OCI-M2 (cell line): ENCODE data around the gene CFAP61.
"Not testable (repeated sequence)": the region's sequence is repeated elsewhere in the genome, so short reads cannot be mapped to it uniquely, and the experiment has no call there.

Source experiments
- DNase-seq: peaks from one replicate; lab custom pipeline; 2025; ENCODE audit not compliant: unreplicated experiment; lab: John Stamatoyannopoulos, UW

Gene CFAP61

DNA sequence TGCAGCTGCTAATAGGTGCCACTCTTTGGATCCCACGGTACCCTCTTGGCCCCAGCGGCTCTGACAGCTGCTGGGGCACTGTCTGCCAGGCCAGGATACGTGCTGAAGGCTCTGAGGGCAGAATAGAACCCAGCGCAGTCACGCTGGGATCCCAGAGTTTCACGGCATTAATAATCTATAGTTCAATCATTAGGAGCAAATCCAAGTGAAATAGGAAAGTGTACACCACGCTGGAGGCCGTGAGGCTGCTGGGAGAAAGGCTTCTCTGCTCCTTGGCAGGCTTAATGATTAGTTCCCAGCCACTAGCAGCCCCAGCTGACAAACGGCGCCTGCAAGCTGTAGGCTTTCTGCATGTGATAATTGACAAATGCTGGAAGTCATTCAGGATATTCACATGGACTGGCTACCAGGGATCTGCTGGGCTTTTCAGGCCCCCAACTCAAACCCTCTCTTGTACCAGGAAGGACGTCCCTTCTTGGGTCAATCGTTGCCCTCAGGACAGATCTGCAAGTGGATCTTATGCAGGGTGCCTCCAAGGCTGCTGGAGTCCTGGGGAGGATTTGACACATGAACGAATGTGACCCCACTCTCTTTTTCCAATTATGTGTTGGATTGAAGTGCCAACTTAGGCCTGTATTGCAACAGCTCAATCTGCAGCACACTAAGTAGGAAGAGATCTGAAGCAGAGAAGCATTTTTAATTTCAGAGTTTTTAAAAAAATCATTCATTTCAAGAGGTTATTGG is 265.5 kb downstream of the CFAP61 start:
- no peak for DNase-seq

DNA sequence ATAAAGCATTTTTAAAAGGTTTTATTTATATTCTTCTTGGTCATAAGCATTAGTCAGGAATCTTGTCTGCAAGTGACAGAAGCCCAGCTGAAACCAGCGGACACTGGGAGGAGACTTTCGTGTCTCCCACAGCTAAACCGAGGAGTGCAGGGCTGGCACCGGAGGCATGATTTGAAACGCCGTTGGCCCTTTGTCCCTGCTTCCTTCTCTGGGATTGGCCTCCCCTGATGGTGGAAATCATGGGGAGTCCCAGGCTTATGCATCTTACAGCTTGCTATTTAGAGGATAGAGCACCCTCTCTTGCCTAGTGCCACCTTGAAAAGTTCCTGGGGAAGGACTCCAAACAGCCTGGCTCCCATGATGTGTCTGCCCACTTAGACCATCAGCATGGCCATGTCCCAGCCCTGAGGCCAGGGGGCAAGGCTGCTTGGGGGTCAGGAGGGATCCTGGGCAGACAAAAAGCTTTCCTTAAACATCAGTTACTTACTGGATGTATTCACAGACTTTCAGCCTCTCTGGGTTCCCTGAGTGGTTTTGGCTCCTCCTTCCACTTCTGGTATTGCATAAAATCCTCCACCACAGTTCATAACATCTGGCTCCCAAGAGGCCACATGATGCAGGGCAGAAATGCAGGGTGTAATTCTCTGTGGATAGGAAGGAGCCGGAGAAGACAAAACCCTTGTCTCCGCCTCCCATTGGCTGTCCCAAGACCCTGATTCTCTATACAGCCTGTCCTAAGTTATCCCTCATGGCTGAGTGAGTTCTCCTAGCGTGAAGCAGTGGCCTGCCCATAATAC is 266.2 kb downstream of the CFAP61 start:
- DNase-seq: no peak

- no peak for DNase-seq
These were observed 268.8 kb downstream of the CFAP61 start for GRCh38 chr20:20321134-20321533.

DNA sequence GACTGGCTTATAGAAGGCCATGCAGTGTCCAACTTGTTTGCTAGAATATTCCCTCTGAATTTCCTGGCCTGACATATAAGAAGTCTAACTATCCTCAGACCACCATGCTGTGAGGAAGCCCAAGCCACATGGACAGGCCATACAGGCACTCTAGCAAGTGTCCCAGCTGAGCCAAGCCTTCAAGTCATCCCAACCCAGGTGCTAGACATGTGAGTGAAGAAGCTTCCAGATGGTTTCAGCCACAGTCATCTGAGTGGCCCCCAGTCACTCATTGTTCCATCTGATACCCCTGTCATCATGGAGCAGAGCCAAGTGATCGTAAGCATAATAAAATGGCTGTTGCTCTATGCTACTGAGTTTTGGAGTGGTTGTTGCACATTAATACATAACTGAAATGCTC is 269.6 kb downstream of the CFAP61 start:
- no peak for DNase-seq

DNA sequence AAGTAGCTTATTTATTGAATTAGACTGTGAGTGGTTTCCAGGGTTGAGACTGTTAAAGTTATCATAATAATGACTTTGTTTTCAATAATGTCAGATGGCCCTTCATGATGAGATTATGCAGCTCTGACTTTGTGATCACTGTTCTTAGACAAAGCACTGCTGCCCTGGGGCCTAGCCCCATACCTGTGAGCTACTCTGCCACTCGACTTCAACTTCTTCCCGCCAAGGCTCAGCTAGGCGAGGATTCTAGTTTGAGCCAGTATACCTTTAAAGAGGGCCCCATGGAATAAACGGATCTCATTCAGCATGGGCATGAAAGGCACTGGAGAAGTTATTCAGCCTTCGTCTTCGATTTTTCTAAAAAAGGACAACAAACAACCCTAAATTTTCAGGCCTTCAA is 270.6 kb downstream of the CFAP61 start:
- no peak for DNase-seq

- no peak for DNase-seq
These were observed 275.4 kb downstream of the CFAP61 start for GRCh38 chr20:20327746-20328145.

DNA sequence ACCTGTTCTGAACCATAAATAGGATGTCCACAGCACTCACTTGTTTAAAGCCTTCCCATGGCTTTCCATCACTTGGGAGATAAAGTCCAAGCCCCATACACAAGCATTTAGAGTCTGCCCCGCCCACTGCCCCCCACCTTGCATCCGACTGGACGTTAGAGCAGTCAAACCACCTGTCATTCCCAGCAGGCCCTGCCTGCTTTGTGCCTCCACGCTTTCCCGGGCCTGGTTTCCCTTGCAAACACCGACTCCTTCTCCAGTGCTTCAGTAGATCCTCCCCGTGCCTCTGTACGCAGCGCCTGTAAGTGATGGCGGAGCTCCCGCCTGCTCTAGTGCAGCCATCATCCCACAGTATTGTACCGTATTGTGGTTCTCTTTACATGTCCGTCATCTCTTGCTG is 277.2 kb downstream of the CFAP61 start:
- DNase-seq: no peak

DNA sequence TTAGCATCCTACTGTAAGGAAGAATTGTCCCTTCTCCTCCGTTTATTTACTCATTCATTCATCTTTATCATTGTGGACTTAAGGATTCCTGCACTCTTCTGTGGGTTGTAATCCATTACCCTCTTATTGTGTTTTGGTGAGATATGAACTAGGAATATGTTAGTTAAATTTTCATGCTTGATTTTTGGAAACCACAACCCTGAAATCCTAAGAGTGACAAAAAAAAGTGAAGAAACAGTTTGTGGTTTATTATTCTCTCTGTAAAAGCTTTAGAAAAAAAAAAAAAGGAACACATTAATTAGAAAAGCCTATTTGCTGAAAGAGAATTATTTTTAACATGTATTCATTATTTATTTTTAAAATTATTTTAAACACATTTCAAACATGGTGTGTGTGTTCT is 278.8 kb downstream of the CFAP61 start:
- no peak for DNase-seq

- DNase-seq: no peak
These were observed 279.5 kb downstream of the CFAP61 start for GRCh38 chr20:20331817-20332216.

GRCh38 chr20:20333866-20334265 is 281.5 kb downstream of the CFAP61 start:
- DNase-seq: no peak

- no peak for DNase-seq
These were observed 282.2 kb downstream of the CFAP61 start for GRCh38 chr20:20334489-20334888.

DNA sequence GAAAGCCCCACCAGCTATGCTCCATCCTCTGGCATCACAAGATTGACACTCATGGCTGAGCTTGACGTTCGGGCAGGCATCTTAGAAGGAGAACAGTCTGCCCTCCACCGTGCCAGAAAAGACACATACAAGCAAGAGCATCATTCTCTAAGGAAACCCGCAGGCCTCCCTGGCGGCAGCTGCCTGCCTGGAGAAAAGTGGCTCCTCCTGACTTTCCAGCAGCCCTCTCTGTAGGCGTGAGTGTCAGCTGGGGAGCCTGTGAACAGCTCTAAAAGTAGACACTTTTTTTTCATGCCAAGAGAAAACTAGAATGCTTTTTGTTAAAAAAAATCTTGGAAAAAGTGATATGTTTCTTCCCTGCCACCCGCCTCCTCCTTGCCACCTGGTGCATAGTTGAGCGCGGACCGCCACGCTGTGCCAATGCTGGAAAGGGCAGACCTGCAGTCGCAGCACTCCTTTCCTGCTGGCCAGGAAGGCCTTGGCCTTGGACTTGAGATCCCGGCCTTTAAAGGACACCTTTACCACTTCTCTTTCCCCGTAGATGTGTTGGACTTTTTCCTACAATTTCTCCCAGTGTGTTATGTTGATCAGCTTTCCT is 285.9 kb downstream of the CFAP61 start:
- no peak for DNase-seq

DNA sequence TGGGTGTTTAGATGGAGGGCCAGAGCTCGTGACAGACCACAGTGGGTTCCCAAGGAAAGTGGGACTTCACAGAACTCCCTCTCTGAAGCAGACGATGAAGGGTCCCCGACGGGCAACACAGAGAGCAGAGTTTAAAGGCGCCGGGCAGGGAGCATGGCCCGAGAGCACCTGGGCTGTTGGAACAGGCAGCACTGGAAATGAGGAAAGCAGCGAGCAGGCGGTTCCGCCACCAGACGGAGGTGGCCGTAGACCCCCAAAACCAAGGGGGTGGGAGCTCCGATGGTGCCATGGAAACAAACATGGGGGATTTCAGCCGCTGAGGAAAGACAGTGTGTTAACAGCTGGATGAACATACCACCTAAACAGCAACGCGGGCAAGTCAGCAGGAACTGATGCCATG is 288.1 kb downstream of the CFAP61 start:
- DNase-seq: no peak

GRCh38 chr20:20341371-20341770 is 289.0 kb downstream of the CFAP61 start:
- no peak for DNase-seq

DNA sequence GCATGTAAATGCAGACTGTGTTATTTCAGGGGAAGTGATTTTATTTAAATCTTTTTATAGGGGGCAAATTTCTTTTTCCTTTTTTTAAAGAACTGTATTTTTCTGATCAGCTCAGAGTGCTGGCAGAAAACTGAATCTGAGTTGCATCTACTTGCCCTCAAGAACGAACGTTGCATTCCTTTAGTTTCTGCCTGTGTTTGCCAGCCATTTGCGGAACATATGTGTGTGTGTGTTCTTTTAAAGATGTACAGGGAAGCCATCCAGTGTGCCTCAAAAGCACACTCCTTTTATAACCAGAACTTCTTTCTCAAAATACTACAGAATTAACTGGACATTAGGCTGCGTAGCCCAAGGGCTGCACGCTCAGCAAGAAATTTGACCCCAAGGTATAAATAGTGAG is 289.7 kb downstream of the CFAP61 start:
- DNase-seq: no peak

GRCh38 chr20:20343932-20344331 is 291.6 kb downstream of the CFAP61 start:
- no peak for DNase-seq

DNA sequence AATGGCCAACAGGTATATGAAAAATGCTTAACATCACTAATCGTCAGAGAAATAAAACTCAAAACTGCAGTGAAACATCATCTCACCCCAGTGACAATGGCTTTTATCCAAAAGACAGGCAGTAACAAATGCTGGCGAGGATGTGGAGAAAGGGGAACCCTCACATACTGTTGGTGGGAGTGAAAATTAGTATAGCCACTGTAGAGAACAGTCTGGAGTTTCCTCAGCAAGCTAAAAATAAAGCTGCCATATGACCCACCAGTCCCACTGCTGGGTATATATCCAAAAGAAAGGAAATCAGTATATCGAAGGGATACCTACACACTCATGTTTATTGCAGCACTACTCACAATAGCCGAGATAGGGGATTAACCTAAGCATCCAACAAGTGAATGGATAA is 292.1 kb downstream of the CFAP61 start:
- DNase-seq: no peak

- DNase-seq: no peak
These were observed 301.2 kb downstream of the CFAP61 start for GRCh38 chr20:20353576-20353975.

DNA sequence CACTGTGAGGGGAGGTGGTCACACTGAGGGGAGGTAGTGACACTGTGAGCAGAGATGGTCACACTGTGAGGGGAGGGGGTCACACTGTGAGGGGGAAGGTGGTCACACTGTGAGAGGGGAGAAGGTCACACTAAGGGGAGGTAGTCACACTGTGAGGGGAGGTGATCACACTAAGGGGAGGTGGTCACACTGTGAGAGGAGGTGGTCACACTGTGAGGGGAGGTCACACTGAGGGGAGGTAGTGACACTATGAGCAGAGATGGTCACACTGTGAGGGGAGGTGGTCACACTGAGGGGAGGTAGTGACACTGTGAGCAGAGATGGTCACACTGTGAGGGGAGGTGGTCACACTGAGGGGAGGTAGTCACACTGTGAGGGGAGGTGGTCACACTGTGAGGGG is 303.2 kb downstream of the CFAP61 start:
- not testable (repeated sequence) for DNase-seq

DNA sequence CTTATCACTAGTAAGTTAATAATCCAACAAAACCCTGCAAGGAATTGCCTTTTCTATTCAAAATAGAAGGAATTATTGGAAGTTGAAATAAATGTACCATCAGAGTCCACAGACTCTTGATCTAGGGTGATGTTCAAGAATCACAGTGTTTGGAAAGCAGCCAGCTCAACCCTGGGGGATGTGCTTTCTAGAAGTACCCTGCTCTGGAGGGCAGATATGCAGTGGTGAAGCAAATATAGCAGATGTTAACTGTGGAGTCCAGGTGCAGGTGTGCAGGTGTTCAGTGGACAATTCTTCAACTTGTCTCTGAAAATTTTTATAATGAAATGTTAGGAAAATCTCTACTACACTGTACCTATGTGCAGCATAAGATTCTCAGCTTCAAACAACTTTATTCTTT is 306.5 kb downstream of the CFAP61 start:
- no peak for DNase-seq

- DNase-seq: no peak
These were observed 307.3 kb downstream of the CFAP61 start for GRCh38 chr20:20359628-20360027.

GRCh38 chr20:20360464-20360863 is 308.1 kb downstream of the CFAP61 start:
- DNase-seq: no peak
